Stimulated activated CD8-positive, alpha-beta memory T cell treated with anti-CD3 and anti-CD28 coated beads, Interleukin-7, amount 100 ng/mL, for 4 hours (primary cell): ENCODE measurements around the gene ATG101.
A peak's percentile ranks its signal among the peaks of the same experiment; 100 is the strongest.

Experiments used
- DNase-seq, 2 donors: peaks; one replicate each; pipeline ENCODE4 v3.0.0-alpha.2; 2020; ENCODE audit warnings: low read depth in 2 of 2

The ATG101 gene, protein sequence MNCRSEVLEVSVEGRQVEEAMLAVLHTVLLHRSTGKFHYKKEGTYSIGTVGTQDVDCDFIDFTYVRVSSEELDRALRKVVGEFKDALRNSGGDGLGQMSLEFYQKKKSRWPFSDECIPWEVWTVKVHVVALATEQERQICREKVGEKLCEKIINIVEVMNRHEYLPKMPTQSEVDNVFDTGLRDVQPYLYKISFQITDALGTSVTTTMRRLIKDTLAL

DNA sequence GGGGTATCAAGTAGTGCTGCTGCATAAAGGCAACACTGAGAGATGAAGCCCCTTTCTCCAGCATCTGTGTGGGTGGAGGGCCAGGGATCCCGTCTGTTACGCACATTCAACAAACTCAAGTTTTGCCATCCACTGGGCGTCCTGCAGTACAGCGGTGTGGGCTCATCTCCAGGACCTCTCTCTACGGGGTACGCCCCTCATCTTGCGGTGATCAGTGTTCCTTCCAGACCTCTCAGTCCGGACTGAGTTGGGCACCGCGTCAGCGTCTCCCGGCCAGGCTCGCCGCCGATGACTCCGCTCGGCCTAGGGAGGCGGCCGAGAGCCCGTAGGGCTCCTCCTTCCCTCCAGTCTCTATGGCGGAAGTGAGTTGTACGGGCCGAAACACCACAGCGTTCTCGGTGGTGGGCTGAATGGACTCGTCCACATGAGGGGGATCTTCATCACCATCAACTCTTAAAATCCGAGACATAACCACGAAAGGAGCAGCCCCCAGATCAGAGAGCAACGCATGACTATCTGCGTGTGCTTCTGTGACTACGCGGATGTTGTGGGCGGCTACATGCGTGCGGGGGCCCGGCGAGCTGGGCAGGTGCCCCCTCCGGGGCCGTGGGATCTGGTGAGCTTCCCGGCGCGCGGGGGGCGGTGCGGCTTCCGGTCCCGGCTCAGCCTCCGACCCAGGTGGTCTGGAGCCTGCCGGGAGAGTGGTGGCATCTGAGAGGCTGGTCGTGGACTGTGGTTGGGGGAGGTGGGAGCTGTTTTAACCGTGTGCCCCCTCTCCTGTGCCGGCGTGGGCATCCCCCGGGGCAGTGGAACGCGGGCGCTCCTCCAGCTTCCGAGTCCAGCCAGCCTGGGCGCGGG is at the start of gene ATG101:
Gene ATG101 (plus strand): TSS at position 652 of the 858 bp plus-strand sequence. CDS start 3,673 bp downstream, outside the sequence.
- peak; percentile 81 to 82 for DNase-seq

DNA sequence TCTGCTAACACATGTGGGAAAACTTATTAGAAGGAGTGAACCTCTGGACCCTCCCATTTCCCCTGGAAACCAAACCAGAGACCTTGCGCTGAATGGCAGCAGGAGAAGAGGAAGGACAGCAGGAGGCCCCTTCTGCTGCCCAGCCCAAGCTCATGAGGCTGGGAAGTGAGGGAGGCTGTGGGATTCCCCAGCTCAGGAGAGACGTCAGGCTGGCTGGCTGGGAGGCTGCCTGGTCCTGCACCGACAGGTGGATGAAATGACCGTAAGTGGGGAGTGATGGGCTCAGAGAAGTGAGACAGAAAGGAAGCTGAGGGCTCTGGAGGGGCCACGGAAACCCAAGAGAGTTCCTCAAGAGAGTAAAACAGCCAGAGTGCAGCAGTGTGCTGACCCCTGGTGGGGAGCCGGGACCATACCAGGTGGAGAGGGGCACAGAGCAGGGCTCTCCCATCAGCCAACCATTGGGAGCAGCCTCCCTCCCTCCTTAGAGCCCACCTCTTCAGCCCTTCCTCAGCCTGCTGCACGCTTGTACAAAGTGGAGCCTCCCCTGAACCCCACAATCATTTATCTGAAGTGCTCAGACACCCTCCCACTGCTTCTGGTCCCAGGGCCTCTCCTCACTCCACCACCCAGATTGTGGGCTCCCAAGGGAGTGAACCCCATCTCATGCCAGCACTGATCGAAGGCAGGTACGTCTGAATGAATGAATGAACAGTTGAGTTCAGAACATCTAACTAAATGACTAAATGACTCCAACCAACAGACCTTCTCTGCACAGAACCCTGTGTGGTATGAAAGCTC is 49.0 kb upstream of the ATG101 start:
- peak; percentile 40 to 42 for DNase-seq

DNA sequence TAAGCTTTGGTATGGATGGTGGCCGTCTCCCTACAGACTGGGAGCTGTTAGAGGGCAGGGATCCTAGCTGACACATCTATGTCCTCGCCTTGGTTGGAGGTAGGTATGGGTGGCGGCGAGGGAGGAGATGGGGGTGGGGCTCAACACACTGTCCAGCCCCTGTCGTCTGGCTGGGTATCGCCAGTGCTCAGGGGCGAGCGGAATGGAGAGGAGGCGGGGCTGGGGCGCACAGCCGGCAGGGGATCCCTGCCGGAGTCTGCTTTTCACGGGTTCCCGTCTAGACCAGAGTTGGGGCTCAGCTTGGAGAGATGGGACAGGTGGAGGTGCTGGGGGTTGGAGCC is 47.0 kb upstream of the ATG101 start:
- no peak for DNase-seq

DNA sequence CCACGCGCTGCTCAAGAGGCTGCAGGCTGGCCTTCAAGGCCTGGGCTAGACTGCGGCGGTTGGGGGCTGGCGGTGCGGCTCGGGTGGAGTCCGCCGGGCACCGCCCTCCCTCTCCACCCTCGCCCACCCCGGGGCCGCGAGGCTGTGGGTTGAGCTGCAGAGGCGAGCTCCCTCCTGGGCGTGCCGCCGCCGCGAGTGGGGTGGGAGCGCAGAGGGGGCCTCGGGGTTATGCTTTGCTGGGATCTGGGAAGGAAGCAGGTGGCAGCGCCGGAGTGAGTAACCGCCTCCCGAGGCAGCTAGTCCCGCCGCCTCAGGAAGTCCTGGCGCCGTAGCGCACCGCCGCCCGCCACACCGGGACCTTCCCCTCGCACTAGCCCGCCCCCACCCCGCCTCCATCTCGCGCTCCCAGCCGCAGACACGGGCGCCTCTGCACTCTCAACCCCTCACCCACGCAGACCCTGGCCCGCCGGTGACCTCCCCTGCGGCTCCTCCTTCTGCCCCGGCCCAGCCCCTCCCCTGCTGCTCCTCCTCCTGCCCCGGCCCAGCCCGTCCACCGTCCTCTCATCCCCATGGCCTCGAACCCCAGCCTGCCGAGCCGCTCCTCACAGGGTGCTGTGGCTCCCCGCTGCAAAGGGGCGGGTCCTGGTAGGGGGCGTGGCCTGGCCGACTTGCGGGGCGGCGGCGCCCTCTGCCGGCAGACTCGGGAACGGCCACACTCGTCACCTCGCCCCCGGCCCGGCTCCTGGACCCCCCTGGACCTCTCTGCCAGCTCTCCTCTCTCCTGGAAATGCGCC is 46.4 kb upstream of the ATG101 start:
- peak; percentile 76 to 84 for DNase-seq

DNA sequence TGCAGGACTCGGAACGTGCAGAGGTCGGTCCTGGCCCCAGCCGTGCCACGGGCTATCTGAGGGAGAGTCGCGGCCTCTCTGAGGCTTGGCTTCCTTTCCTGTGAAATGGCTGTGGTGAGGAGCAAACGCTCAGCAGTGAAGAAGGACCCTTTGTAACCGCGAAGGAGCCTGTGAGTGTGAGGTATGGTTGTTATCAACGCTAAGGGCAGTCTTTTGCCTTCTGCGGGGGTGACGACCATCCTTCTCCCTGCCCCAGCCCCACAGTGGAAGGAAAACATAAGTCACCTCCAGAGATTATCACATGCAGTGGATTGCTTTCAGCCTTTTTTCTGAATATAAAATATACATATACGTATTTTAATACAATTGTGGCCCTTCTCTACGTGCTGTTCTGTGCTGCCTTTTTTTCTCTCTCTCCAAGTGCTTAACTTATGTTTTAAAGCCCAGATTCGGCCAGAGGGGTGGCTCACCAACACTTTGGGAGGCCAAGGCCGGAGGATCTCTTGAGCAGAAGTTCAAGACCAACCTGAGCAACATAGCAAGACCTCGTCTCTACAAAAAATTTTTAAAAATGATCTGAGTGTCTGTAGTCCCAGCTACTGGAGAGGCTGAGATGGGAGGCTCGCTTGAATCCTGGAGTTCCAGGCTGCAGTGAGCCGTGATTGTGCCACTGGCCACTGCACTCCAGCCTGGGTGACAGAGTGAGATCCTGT is 45.6 kb upstream of the ATG101 start:
- DNase-seq = no peak

DNA sequence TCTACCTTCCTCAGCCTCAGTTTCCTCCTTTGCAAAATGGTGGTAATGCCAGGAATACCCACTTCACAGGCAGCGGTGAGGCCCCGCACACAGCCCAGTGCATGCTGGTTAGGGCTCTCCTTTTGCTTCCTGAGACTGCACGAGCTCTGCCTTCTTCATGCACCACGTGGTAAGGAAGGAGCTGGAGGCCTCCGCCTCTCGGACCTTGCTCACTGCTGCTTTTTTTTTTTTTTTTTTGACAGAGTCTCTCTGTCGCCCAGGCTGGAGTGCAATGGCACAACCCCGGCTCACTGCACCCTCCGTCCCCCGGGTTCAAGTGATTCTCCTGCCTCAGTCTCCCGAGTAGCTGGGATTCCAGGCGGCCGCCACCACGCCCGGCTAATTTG is 44.9 kb upstream of the ATG101 start:
- no peak for DNase-seq

DNA sequence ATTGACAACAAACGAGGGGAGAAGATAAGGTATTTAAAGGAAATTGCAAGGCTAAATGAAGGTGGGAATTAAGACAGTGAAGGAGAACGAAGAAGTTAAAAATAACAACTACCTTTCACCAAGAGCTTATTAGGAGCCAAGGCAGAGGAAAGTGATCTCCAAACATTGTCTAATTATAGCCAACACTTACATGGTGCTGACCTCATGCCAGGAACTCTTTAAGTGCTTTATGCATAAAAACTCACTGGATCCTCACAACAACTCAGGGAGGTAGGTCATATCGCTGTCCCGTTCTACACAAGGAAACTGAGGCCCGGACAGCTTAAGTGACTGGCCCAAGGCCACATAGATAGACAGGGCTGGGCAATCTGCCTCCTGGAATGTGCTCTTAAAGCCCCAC is 43.5 kb upstream of the ATG101 start:
- DNase-seq = no peak

DNA sequence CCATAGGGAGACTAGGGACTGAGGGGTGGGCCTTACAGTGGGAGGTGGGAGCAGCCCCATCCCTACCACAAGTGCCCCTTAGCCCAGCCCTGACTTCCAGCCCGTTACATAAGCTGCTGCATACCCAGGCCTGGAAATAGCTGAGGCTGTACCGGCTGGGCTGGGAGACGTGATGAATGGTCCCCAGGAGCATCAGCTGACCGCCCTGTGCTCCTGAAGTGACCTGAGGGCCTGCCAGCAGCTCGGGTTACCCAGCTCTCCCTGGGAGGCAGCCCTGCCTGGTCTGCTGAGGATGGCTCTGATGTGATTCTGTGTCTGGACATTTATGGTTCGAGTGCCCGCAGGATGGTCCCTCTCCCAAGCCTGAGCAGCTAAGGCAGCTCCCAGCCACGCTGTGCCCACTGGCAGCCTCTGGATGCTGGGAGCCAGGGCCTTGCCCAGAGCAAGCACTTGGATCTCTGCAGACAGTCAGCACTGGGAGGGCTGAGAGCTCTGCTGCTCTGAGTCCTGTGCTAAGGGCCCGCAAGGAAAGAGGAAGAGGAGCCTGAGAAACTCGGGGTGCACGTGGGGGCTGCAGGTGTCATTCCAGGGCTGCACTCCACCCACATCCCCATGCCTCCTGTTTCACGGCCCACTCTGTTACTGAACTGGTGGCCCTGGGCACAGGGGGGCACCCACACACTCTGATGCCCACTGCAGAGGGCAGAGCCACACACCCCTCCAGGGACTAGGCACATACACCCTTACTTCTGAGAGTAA is 42.5 kb upstream of the ATG101 start:
- no peak for DNase-seq

DNA sequence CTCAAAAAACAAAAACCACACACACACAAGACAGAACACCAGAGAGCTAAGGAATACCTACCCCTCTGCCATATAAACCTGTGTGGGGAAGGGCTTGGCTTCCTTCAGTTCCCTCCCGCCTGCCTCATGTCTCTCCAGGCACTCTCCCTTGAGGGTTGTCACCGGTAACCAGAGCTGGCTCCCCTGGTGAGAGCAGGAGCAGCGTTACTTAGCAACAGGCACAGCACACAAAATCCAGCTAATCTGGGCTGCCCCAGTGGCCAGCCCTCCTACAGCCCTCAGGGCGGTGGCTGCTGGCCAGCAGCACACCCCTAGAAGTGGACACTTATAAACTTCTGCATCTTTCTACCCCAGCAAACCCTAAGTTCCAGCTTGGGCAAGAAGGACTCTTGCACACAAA is 40.1 kb upstream of the ATG101 start:
- no peak for DNase-seq

DNA sequence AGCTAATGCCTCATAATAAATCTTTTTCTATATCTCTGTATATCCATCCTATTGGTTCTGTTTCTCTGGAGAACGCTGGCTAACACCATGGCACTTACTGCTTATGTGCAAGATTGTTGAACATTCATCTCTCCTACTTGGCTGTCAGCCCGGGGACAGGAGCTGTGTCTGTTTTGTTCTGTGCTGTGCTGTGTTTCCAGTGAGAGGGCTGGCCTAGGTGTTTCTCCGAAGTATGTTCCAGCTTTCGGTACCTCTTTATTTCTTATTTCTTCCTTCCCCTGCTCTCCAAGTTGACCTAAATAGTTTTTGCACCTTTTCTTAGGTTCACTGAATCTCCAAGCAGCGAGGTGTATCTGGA is 37.4 kb upstream of the ATG101 start:
- no peak for DNase-seq

DNA sequence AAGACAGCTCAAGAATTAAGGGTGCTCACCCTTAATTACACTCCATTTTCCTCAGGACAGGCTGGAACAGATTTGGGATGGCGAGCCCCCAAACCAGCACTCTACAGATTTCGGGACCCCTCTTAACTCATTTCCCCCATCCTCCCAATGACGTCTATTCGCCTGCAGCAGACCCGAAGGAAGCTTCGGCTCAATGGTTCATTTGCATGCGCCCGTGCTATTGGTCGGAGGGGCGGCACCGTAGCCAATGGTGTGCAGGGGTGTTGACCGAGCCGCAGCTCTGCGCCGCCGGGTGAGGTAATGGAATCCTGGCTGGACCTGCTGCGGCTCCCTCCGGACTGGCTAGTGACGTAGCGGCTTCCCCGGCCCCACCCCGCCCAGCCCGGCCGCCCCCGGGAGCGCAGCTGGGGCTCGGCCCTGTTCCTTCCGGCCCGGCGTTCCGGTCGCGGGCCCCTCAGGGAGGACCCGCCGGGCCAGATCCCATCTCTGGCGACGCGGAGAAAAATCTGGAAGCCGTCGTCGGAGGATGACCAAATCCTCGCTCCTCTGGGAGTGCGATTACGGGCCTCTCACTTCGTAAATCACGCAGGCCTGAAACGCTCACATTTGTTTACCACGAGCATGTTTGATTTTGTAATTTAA is 36.9 kb upstream of the ATG101 start:
- DNase-seq = peak; percentile 80 to 90

DNA sequence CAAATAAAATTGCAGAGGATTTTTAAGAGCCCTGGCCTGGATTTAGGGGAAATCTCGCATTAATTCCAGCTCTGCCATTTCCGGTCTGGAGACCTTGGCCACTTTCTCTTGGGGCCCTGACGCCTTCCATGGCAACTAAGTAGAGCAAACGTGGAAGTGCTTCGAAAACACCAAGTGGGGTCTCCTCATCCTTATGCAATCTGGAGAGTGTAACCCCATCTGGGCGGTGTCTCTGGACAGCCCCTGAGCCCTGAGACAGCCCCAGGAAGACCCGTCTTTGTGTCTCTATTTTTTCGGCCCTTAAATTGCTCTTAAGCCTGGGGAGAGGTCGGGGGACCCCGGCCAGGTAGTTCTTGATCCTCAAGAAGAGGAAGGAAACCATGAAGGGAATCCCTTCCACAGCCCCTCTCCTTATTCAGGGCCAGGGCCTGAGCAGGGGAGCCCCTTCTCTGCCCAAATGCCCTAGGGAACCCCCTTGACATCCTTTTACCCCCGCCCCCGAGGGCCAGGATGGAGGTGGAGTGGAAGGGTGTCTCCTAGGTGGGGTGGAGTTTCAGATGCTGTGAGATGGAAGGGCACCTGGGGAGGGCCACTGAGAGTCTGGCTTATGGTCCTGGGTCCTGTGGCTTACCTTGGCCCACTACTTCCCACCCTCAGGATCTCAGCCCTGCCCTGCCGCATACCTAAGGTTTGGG is 36.2 kb upstream of the ATG101 start:
- no peak for DNase-seq

DNA sequence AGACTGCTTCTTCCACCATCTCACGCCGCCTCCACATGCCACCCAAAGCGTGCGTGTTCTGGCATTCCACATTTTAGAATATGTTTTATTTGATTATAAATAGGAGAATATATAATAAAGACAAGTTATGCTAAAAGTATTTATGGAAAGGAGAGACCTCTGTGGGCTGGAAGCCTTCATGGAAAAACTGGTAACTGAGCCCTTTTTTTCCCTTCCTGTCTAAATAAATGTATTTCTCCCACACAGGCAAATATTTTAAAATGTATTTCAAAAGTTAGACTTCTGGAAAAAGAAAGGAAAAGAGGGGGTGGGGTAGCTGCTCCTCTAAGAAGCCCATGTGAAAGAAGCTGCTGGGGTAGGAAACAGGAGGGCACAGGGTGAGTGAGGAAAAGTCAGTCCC is 34.6 kb upstream of the ATG101 start:
- no peak for DNase-seq

DNA sequence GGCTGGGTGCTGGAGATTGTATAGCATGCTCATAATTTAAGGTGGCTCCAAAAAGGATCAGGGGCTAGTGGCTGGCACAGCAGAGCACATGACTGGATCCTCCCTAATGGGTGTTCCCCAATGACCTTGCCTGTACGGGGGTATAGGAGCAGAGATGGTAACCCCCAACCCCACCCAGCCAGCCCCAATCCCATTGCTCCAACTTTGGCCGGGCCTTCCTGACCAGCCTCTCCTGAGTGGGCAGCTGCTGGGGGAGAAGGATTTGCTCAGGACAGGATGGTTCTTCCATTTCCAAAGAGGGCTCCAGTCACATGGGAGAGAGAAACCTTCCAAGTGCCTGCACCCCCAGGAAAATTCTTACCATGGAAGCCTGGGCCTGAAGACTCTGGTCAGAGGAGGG is 33.9 kb upstream of the ATG101 start:
- no peak for DNase-seq

DNA sequence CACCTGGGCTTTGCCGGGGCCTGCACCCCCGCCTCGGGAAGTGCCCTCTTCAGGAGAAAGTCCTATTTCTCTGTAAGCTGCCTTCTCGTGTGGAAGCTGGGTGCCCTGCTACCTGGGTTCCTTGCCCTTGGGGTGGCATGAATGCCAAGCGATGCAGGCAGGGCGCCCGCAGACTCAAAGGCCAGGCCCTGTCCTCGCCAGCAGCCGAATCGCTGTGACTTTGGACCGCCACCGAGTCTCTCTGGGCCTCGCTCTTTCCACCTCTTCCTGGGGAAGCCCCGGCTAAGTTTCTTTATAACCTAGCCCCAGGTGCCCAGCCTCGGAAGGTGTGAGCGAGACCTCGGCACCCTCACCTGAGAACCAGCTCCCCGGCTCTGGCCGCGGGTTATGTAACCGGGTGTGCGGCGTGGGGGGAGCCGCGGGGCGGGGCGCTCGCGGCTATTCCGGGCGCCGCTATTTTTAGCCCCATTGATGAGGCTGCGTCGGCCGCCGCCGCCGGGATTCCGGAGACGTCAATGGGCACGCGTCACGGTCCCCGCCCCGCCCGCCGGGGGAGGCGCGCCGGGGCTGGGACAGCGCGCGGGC is 33.1 kb upstream of the ATG101 start:
- peak; percentile 76 to 85 for DNase-seq

DNA sequence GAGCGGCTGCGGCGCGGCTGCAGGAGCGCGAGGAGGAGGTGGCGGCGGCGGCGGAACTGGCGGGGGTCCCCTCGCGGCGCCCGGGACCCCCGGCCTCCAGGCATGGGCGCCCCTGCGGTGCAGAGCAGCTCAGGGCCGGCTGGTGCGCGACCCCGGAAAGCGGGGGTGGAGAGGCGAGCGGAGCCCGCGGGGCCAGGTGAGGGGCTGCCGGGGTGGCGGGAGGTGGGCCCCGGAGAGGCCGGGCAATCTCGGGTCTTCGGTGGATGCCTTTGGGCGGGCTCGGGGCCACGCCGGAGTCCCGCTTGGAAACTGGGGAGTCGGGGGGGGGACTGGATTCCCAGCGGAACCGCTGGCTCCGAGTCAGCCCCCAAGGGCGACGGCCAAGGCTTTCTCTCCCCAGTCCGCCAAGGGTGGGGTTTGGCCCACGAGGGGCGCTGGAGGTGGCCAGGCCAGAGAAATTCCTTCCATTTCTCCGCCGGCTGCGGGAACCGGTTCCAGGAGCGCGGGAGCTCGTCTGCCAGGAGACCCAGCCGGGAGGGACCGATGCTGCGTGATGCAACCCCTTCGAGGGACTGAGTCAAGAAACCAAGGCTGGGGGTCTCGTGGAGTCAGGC is 32.4 kb upstream of the ATG101 start:
- no peak for DNase-seq

DNA sequence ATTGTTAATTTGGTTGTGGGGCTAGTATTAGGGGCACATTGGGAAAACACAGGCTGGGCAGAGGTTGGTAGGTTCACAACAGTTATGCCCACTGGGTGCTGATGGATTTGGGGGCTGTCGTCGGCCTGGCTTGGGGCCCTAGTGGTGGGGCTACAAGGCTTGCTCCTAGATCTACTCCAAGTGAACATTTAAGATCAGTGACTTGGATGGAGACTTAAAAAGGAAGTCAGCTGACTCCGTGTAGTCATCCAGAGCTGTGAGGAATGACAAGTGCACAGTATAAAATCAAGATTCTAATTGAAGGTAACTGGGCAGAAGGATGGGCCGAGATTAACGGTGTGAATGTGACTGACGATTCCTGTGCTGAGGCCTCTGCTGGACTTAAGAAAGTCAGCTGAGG is 31.3 kb upstream of the ATG101 start:
- DNase-seq = no peak

DNA sequence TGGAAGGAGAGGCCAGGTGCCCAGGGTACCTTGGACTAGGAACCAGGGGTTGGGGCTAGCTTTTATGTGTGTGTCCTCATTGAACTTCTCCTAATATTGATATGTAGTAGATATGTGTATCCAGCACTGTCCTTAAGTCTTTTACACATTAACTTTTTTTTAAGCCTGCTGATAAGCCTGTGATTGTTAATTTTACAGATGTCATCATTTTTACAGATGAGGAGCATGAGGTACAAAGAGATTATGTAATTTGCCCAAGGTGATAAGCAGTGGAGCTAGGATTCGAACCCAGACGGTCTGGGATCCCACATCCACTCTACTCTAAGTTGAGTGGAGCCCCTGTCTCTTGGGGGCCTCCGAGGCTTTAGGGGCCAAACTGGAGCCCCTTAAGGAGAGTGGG is 28.7 kb upstream of the ATG101 start:
- no peak for DNase-seq

DNA sequence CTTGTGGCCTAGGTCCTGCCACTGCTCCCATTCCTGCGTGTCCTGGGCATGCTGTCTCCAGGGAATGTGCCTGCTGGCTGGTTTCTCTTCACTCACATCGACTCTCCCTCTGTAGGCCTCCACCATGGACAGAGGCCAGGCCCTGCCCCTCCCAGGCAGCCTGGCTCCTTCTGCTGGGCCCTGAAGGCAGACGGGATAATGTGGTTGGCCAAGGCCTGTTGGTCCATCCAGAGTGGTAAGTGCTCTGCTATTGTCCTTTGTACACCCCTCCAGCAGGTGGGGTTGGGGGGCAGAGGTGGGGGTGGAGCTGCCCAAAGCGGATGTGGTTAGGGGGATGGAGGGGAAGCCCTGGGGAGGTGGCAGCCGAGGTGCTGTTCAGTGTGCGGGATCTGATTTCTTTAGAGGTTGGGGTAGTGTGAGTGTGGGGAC is 28.1 kb upstream of the ATG101 start:
- peak; percentile 37 to 55 for DNase-seq
